DND-41 (cell line): ENCODE data around the gene FSD1L.

ENCODE experiments used
- ATAC-seq: fragments of 200-7000 bp; cut with Tn5 transposase; 3 replicates; pipeline ENCODE4 v1.9.1; 2021; ENCODE audit warnings: low read depth; ENCODE audit not compliant: insufficient read depth
- DNase-seq: peaks from one replicate; pipeline ENCODE4 v3.0.0-alpha.2; 2020
- H2AFZ ChIP-seq: 2 replicates; pipeline ENCODE4 v1.6.0; 2012; ENCODE audit warnings: low read depth, low read length
- H3K27ac ChIP-seq: 2 replicates; pipeline ENCODE4 v1.5.1; 2012; ENCODE audit warnings: low read length, inconsistent platforms
- H3K27me3 ChIP-seq: fragments of 200-600 bp; sonication (generic); 2 replicates; pipeline ENCODE4 v1.6.0; 2012; ENCODE audit warnings: low read length, mild to moderate bottlenecking, inconsistent platforms; ENCODE audit not compliant: insufficient read depth, poor library complexity
- H3K36me3 ChIP-seq: 2 replicates; pipeline ENCODE4 v1.5.1; 2012; ENCODE audit warnings: low read length, inconsistent platforms; ENCODE audit not compliant: insufficient read depth
- H3K4me1 ChIP-seq: 2 replicates; pipeline ENCODE4 v1.5.1; 2012; ENCODE audit warnings: mild to moderate bottlenecking, low read length; ENCODE audit not compliant: insufficient read depth
- H3K4me2 ChIP-seq: 2 replicates; pipeline ENCODE4 v1.6.0; 2012; ENCODE audit warnings: mild to moderate bottlenecking, moderate library complexity, low read length, inconsistent platforms; ENCODE audit not compliant: insufficient read depth
- H3K4me3 ChIP-seq, 2 experiments: fragments of 200-600 bp in 1 of 2; shearing (Covaris generic) in 1 of 2; 2 replicates each; pipeline ENCODE4 v1.5.1; 2012 to 2016; ENCODE audit warnings: inconsistent platforms in 2 of 2, low read length in 2 of 2, mild to moderate bottlenecking in 2 of 2, low read depth in 1 of 2, moderate library complexity in 1 of 2
- H3K79me2 ChIP-seq: 2 replicates; pipeline ENCODE4 v1.6.0; 2012; ENCODE audit warnings: low read length, inconsistent platforms; ENCODE audit not compliant: insufficient read depth
- H3K9ac ChIP-seq: 2 replicates; pipeline ENCODE4 v1.6.0; 2012; ENCODE audit warnings: low read depth, mild to moderate bottlenecking, inconsistent platforms, low read length, moderate library complexity
- H3K9me3 ChIP-seq: 2 replicates; pipeline ENCODE4 v1.5.1; 2012; ENCODE audit warnings: low read length, moderate library complexity, mild to moderate bottlenecking, inconsistent platforms; ENCODE audit not compliant: insufficient read depth, severe bottlenecking
- H4K20me1 ChIP-seq: 2 replicates; pipeline ENCODE4 v1.6.0; 2012; ENCODE audit warnings: low read length; ENCODE audit not compliant: insufficient read depth
- CTCF ChIP-seq: IDR thresholded peaks from 2 replicates; pipeline ENCODE4 v1.5.1; 2012; ENCODE audit warnings: borderline replicate concordance, low read length, moderate library complexity, mild to moderate bottlenecking; ENCODE audit not compliant: poor library complexity, severe bottlenecking; ENCODE audit errors: extremely low read depth
- EZH2 ChIP-seq: IDR thresholded peaks from 3 replicates; pipeline ENCODE4 v1.6.1; 2012; ENCODE audit warnings: borderline replicate concordance, low read depth, mild to moderate bottlenecking, moderate library complexity, low read length, inconsistent platforms; ENCODE audit not compliant: severe bottlenecking

Gene FSD1L

GRCh38 chr9:105452185-105452584 lies 4.4 kb downstream of the FSD1L start:
- H3K27me3 ChIP-seq, result no peaks in the 10 kb centered on the region
- no peak overlapping the region for H2AFZ ChIP-seq
- H3K9ac ChIP-seq, result no peak overlapping the region
- H3K79me2 ChIP-seq, result peaks cover 49% of the 10 kb centered on the region
- no peak for DNase-seq
- H3K4me3 ChIP-seq, result no peak overlapping the region
- H3K4me2 ChIP-seq, result no peak overlapping the region
- no peak overlapping the region for H3K27ac ChIP-seq
- no peaks in the 10 kb centered on the region for H3K9me3 ChIP-seq
- TF ChIP-seq CTCF (no peak), EZH2 (no peak)
- no peaks in the 10 kb centered on the region; the same call in 1 of the 2 replicates for H4K20me1 ChIP-seq
- H3K4me1 ChIP-seq, result peaks cover 26% of the 10 kb centered on the region
- H3K36me3 ChIP-seq, result no peaks in the 10 kb centered on the region; the same call in 1 of the 2 replicates
- no peak for ATAC-seq

- Histone ChIP-seq H3K27ac (no peak overlapping the region), H3K9ac (no peak overlapping the region), H3K27me3 (no peaks in the 10 kb centered on the region), H3K4me1 (peaks cover 4% of the 10 kb centered on the region), H3K9me3 (peaks cover 10% of the 10 kb centered on the region), H3K79me2 (peaks cover 46% of the 10 kb centered on the region), H3K4me3 (no peak overlapping the region), H2AFZ (no peak overlapping the region), H3K4me2 (no peak overlapping the region), H3K36me3 (peaks cover 8% of the 10 kb centered on the region), H4K20me1 (no peaks in the 10 kb centered on the region; the same call in 1 of the 2 replicates)
- no peak for TF ChIP-seq EZH2
- no peak for DNase-seq
- no peak for ATAC-seq
Observed at GRCh38 chr9:105455836-105456475, 8.1 kb downstream of the FSD1L start.

- ATAC-seq, result no peak
- DNase-seq, result no peak
- H3K27ac ChIP-seq, result no peak overlapping the region
- no peaks in the 10 kb centered on the region for H3K4me1 ChIP-seq
- no peak overlapping the region for H3K4me2 ChIP-seq
- H3K4me3 ChIP-seq, result no peak overlapping the region
- peaks cover 8% of the 10 kb centered on the region for H3K36me3 ChIP-seq
- H4K20me1 ChIP-seq, result no peaks in the 10 kb centered on the region
- TF ChIP-seq CTCF (no peak), EZH2 (no peak)
- H3K9ac ChIP-seq, result no peak overlapping the region
- H3K79me2 ChIP-seq, result peaks cover 39% of the 10 kb centered on the region
- no peaks in the 10 kb centered on the region for H3K27me3 ChIP-seq
- peaks cover 10% of the 10 kb centered on the region for H3K9me3 ChIP-seq
- no peak overlapping the region for H2AFZ ChIP-seq
Observed at GRCh38 chr9:105457560-105458294, 9.9 kb downstream of the FSD1L start.

GRCh38 chr9:105458404-105458803 lies 10.6 kb downstream of the FSD1L start:
- Histone ChIP-seq H3K79me2 (peaks cover 39% of the 10 kb centered on the region), H3K4me1 (no peaks in the 10 kb centered on the region), H3K27ac (no peak overlapping the region)

More at GRCh38 chr9:105458404-105458803, 10.6 kb downstream of the FSD1L start:
- no peak overlapping the region for H3K4me2 ChIP-seq
- ATAC-seq (no peak), DNase-seq (no peak)
- H3K36me3 ChIP-seq, result peaks cover 8% of the 10 kb centered on the region
- TF ChIP-seq EZH2, result no peak
- TF ChIP-seq CTCF, result no peak
- H3K9ac ChIP-seq, result no peak overlapping the region
- no peak overlapping the region for H2AFZ ChIP-seq
- no peaks in the 10 kb centered on the region for H4K20me1 ChIP-seq
- H3K27me3 ChIP-seq, result no peaks in the 10 kb centered on the region
- no peak overlapping the region for H3K4me3 ChIP-seq
- H3K9me3 ChIP-seq, result peaks cover 10% of the 10 kb centered on the region
